Measurements from ENCODE around the gene SPHK2. TPM values are rescaled to one million over a fixed set of nuclear protein-coding genes. Genes with fewer than 3 reads are reported as not detected.

SPHK2 gene
- polyA plus RNA-seq, 2 of the 4 experiments (the other 2 are of a cell fraction) = 6.1 to 18.3 TPM

DNA sequence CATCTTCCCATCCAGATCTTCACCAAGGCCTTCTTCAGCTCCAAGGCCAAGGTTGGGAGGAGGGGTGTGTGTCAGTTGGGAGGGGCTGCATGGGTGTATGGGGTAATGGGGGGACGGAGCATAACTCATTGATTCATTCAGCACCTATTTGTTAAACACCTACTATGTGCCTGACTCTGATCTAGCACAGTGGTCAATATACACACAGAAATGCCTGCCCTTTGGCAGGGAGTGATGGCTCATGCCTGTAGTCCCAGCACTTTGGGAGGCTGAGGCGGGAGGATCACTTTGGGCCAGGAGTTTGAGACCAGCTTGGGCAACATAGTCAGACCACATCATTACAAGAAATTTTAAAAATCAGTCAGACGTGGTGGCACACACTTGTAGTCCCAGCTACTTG is 31.9 kb upstream of the SPHK2 start:
- ATAC-seq (no peak), DNase-seq (ENCODE audit: low read depth in 1 of 2, low spot score in 1 of 2) (no peak), FAIRE-seq (no peak)
- Histone ChIP-seq H3K4me2 (no peak overlapping the region), H3K4me1 (peaks cover 18% of the 10 kb centered on the region), H3K9me3 (no peaks in the 10 kb centered on the region), H3K4me3 (no peak overlapping the region), H3K27ac (peak overlapping the region in 1 of 2 experiments; percentile 60; a peak in 3 of 6 replicates)
- CTCF ChIA-PET = interaction anchor here (0.5 to 21.8 kb wide), 19 partner anchors 8 to 253 kb away, joined by 3 to 618 read pairs (median 5); partner anchors contain the start of genes FAM83E, KDELR1, LMTK3 and SPACA4
- POLR2A ChIA-PET = interaction anchor here (0.6 to 1.3 kb wide), 4 partner anchors 29 to 187 kb away, joined by 3 to 7 read pairs (median 4); no protein-coding TSS in a partner anchor
- 96% methylated on average over 3 of the region's 3 CpGs for WGBS (ENCODE audit: missing lambda C conversion rate)
- TF ChIP-seq HDAC2 (IDR thresholded peaks at IDR 0.05) (no peak), PHF8 (IDR thresholded peaks at IDR 0.05; ENCODE audit: borderline replicate concordance, low read depth) (no peak), EHF (CRISPR knock-in tag; IDR thresholded peaks at IDR 0.05) (no peak), TP53 (CRISPR knock-in tag; IDR thresholded peaks at IDR 0.05) (no peak), MAZ (IDR thresholded peaks at IDR 0.05; ENCODE audit: borderline replicate concordance, low read depth, low read length) (no peak), FOSL2 (IDR thresholded peaks at IDR 0.05) (no peak), FOSL2 (CRISPR knock-in tag; IDR thresholded peaks at IDR 0.05) (no peak), KDM1A (IDR thresholded peaks at IDR 0.05; ENCODE audit: low read depth) (no peak), SMC3 (IDR thresholded peaks at IDR 0.05) (no peak)
- TF ChIP-seq, protein P1, sequence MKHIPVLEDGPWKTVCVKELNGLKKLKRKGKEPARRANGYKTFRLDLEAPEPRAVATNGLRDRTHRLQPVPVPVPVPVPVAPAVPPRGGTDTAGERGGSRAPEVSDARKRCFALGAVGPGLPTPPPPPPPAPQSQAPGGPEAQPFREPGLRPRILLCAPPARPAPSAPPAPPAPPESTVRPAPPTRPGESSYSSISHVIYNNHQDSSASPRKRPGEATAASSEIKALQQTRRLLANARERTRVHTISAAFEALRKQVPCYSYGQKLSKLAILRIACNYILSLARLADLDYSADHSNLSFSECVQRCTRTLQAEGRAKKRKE (CRISPR knock-in tag; IDR thresholded peaks at IDR 0.05; ENCODE audit: low read depth) = no peak
- TF ChIP-seq, protein P2, sequence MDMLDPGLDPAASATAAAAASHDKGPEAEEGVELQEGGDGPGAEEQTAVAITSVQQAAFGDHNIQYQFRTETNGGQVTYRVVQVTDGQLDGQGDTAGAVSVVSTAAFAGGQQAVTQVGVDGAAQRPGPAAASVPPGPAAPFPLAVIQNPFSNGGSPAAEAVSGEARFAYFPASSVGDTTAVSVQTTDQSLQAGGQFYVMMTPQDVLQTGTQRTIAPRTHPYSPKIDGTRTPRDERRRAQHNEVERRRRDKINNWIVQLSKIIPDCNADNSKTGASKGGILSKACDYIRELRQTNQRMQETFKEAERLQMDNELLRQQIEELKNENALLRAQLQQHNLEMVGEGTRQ (IDR thresholded peaks at IDR 0.05) = no peak
- TF ChIP-seq, protein P3, sequence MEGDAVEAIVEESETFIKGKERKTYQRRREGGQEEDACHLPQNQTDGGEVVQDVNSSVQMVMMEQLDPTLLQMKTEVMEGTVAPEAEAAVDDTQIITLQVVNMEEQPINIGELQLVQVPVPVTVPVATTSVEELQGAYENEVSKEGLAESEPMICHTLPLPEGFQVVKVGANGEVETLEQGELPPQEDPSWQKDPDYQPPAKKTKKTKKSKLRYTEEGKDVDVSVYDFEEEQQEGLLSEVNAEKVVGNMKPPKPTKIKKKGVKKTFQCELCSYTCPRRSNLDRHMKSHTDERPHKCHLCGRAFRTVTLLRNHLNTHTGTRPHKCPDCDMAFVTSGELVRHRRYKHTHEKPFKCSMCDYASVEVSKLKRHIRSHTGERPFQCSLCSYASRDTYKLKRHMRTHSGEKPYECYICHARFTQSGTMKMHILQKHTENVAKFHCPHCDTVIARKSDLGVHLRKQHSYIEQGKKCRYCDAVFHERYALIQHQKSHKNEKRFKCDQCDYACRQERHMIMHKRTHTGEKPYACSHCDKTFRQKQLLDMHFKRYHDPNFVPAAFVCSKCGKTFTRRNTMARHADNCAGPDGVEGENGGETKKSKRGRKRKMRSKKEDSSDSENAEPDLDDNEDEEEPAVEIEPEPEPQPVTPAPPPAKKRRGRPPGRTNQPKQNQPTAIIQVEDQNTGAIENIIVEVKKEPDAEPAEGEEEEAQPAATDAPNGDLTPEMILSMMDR (IDR thresholded peaks at IDR 0.05) = no peak

DNA sequence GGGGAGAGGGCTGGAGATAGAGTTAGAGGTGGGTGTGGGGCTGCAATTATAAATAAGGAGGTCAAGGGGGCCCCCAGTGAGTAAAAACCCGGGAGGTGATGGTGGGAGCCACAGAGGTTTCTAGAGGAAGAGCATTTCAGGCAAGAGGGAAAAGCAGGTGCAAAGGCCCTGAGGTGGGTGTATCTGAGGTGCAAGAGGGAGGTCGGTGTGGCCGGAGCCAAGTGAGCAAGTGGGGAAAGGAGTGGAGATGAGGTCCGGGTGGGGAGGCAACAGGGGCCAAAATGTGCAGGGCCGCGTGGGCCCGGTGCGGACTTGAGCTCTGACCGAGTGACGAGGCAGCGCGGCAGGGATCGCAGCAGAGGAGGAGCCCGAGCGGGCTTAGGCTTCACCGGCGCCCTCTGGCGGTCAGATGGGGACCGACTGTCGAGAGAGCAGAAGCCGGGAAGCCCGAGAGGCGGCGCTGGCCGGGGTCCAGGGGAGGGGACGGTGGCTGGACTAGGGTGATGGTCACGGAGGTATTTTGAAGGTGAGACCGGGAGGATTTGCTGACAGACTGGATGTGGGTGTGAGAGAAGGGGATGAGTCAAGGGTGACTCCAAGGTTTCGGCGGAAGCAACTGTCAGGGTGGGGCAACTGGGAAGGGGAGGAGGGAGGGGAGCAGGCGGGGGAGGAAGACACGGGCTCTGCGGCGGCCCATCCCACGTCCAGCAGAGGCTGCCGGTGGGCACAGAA is 30.5 kb upstream of the SPHK2 start:
- peak; percentile 90 to 93 for DNase-seq (ENCODE audit: low read depth in 1 of 2, low spot score in 1 of 2)
- no peaks in the 10 kb centered on the region for H3K9me3 ChIP-seq
- peak overlapping the region; percentile 27 for H3K4me3 ChIP-seq
- peaks cover 9% of the 10 kb centered on the region for H3K4me1 ChIP-seq
- H3K4me2 ChIP-seq = peak overlapping the region; percentile 64
- ATAC-seq = peak; percentile 84 to 85
- CTCF ChIA-PET = interaction anchor here (0.6 to 21.8 kb wide), 42 partner anchors 9 to 413 kb away, joined by 3 to 618 read pairs (median 5); partner anchors contain the start of genes FAM83E, GRWD1, KDELR1 and LMTK3
- FAIRE-seq = peak; percentile 32
- 3% methylated on average over 34 of the region's 36 CpGs for WGBS (ENCODE audit: missing lambda C conversion rate)
- POLR2A ChIA-PET = interaction anchor here (0.6 to 2.0 kb wide), 9 partner anchors 20 to 225 kb away, joined by 3 to 11 read pairs (median 5); partner anchors contain the start of genes RPL18, SPHK2, SYNGR4 and TMEM143
- H3K27ac ChIP-seq = peak overlapping the region; percentile 58 to 85
- 0 out of 2 replicates have a peak, but pooled peaks have one; percentile 19 for TF ChIP-seq ZNF302 (CRISPR knock-in tag; IDR thresholded peaks at IDR 0.05)
- TF ChIP-seq, protein P4, sequence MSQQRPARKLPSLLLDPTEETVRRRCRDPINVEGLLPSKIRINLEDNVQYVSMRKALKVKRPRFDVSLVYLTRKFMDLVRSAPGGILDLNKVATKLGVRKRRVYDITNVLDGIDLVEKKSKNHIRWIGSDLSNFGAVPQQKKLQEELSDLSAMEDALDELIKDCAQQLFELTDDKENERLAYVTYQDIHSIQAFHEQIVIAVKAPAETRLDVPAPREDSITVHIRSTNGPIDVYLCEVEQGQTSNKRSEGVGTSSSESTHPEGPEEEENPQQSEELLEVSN (IDR thresholded peaks at IDR 0.05; ENCODE audit: borderline replicate concordance, low read depth) = peak; percentile 69
- TF ChIP-seq HDAC2 (IDR thresholded peaks at IDR 0.05) = peak; percentile 98
- no peak for TF ChIP-seq FOSL2 (IDR thresholded peaks at IDR 0.05)
- TF ChIP-seq FOSL2 (CRISPR knock-in tag; IDR thresholded peaks at IDR 0.05) = peak; percentile 66
- 0 out of 2 replicates have a peak, but pooled peaks have one; percentile 29 for TF ChIP-seq RFX5 (IDR thresholded peaks at IDR 0.05)
- TF ChIP-seq SMC3 (IDR thresholded peaks at IDR 0.05) = peak; percentile 97
- TF ChIP-seq, protein P5, sequence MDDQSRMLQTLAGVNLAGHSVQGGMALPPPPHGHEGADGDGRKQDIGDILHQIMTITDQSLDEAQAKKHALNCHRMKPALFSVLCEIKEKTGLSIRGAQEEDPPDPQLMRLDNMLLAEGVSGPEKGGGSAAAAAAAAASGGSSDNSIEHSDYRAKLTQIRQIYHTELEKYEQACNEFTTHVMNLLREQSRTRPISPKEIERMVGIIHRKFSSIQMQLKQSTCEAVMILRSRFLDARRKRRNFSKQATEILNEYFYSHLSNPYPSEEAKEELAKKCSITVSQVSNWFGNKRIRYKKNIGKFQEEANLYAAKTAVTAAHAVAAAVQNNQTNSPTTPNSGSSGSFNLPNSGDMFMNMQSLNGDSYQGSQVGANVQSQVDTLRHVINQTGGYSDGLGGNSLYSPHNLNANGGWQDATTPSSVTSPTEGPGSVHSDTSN (IDR thresholded peaks at IDR 0.05) = peak; percentile 62; the same call in 1 of the 2 replicates
- peak; percentile 14; the same call in 1 of the 2 replicates for TF ChIP-seq ESRRA (IDR thresholded peaks at IDR 0.05; ENCODE audit: borderline replicate concordance, low read length)
- TF ChIP-seq CEBPB (IDR thresholded peaks at IDR 0.05) = peak in 1 of 2 experiments; percentile 52; a peak in 1 of 4 replicates
- TF ChIP-seq EP300 (IDR thresholded peaks at IDR 0.05) = peak in 1 of 2 experiments; percentile 31; a peak in 1 of 5 replicates
- no peak for TF ChIP-seq NR3C1 (IDR thresholded peaks at IDR 0.05)
- TF ChIP-seq, protein P3 (IDR thresholded peaks at IDR 0.05) = peak; percentile 99
- TF ChIP-seq, protein P6, sequence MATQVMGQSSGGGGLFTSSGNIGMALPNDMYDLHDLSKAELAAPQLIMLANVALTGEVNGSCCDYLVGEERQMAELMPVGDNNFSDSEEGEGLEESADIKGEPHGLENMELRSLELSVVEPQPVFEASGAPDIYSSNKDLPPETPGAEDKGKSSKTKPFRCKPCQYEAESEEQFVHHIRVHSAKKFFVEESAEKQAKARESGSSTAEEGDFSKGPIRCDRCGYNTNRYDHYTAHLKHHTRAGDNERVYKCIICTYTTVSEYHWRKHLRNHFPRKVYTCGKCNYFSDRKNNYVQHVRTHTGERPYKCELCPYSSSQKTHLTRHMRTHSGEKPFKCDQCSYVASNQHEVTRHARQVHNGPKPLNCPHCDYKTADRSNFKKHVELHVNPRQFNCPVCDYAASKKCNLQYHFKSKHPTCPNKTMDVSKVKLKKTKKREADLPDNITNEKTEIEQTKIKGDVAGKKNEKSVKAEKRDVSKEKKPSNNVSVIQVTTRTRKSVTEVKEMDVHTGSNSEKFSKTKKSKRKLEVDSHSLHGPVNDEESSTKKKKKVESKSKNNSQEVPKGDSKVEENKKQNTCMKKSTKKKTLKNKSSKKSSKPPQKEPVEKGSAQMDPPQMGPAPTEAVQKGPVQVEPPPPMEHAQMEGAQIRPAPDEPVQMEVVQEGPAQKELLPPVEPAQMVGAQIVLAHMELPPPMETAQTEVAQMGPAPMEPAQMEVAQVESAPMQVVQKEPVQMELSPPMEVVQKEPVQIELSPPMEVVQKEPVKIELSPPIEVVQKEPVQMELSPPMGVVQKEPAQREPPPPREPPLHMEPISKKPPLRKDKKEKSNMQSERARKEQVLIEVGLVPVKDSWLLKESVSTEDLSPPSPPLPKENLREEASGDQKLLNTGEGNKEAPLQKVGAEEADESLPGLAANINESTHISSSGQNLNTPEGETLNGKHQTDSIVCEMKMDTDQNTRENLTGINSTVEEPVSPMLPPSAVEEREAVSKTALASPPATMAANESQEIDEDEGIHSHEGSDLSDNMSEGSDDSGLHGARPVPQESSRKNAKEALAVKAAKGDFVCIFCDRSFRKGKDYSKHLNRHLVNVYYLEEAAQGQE (IDR thresholded peaks at IDR 0.05) = no peak
- 0 out of 2 replicates have a peak, but pooled peaks have one; percentile 60 for TF ChIP-seq HOXA7 (CRISPR knock-in tag; IDR thresholded peaks at IDR 0.05)

Measured in A549 (cell line).